GM12864 (cell line): ENCODE results near the gene MAST4.

ENCODE experiments used
- DNase-seq: peaks from one replicate; pipeline ENCODE4 v3.0.0-alpha.2; 2011; ENCODE audit warnings: low read depth
- H3K4me3 ChIP-seq: 2 replicates; pipeline ENCODE4 v1.5.1; 2011; ENCODE audit warnings: mild to moderate bottlenecking, low read depth, low read length, control low read depth
- TF ChIP-seq, protein P1 (sequence below): IDR thresholded peaks from 2 replicates; pipeline ENCODE4 v1.5.1; 2011; ENCODE audit warnings: low read depth, mild to moderate bottlenecking, moderate library complexity, low read length, control low read depth, inconsistent platforms; ENCODE audit errors: missing control alignments

The MAST4 gene

DNA sequence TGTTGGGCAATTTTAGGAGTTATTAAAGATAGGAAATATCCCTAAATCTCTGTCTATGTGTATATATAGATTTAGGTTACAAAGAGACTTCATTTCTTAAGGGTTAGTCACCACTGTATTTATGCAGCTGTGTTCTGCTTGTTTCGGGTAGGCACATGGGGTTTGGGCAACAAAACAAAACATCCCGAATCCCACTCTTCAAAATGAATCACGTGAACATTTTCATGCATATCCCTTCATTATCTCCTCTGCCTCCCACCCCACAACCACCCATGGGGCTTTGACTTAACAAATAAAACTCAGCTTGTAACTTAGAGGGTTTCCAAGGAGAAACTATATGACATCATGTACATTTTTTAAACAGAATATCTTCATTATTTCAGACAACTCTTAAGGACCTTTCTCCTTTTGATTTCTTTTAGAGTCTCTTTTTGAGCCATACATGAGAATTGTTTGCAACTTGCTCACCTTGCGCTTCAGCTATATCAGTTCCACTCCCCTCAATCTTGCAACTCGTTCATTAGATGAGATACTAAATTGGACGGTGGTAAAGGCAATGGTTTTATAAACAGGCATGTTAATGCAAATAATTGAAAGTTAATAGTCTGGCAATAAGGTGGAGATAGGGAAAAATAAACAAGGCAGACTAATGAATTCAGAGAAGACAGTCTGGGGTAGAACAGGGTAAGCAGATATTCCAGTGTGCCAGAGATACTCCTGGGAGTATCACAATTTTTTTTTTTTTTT is 463.7 kb downstream of the MAST4 start:
- H3K4me3 ChIP-seq, result no peak overlapping the region
- no peak for DNase-seq
- TF ChIP-seq, protein P1, sequence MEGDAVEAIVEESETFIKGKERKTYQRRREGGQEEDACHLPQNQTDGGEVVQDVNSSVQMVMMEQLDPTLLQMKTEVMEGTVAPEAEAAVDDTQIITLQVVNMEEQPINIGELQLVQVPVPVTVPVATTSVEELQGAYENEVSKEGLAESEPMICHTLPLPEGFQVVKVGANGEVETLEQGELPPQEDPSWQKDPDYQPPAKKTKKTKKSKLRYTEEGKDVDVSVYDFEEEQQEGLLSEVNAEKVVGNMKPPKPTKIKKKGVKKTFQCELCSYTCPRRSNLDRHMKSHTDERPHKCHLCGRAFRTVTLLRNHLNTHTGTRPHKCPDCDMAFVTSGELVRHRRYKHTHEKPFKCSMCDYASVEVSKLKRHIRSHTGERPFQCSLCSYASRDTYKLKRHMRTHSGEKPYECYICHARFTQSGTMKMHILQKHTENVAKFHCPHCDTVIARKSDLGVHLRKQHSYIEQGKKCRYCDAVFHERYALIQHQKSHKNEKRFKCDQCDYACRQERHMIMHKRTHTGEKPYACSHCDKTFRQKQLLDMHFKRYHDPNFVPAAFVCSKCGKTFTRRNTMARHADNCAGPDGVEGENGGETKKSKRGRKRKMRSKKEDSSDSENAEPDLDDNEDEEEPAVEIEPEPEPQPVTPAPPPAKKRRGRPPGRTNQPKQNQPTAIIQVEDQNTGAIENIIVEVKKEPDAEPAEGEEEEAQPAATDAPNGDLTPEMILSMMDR, result no peak

GRCh38 chr5:67061511-67061910 is 465.3 kb downstream of the MAST4 start:
- TF ChIP-seq, protein P1, result no peak
- no peak for DNase-seq
- H3K4me3 ChIP-seq, result no peak overlapping the region

DNA sequence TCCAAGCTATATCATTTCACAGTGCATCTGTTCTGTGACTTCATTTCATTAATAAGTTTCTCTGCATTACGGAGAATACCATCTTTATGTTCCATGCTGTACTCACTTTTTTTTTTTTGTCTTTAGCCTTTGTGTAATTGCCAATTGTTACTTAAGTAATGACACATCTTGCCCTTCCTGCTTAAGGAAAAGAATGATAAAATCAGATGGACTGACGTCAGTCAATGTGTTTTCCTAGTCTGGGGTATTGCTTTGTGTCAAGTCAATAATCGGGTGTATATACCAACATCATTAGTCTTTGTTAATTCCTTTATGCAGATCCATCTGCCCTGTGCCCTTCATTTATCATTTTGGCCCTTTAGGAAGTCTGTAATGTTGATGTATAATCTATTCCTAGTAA is 466.9 kb downstream of the MAST4 start:
- TF ChIP-seq, protein P1, result no peak
- no peak for DNase-seq
- H3K4me3 ChIP-seq, result no peak overlapping the region

DNA sequence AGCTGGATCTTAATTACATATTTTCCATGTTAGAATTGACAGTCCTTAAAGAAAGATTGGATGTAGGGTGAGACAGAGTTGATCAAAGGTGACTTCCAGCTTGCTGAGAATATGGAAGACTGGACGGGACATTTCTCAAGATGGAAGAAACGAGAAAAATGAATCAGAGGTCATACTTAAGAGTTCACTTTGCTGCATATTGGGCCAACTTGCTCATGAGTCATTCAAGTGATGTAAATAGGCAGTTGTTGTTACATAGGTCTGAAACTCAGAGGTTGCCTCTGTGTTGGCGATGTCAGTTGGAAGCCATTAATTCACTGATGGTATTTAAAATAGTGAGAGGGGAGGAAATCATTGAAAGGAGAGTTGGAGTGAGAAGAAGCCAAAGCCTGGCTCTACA is 467.6 kb downstream of the MAST4 start:
- no peak overlapping the region for H3K4me3 ChIP-seq
- DNase-seq, result no peak
- TF ChIP-seq, protein P1, result no peak

- no peak overlapping the region for H3K4me3 ChIP-seq
- peak; percentile 22 for DNase-seq
- TF ChIP-seq, protein P1, result no peak
Observed at GRCh38 chr5:67065237-67065636, 469.0 kb downstream of the MAST4 start.

GRCh38 chr5:67065696-67066095 is 469.5 kb downstream of the MAST4 start:
- TF ChIP-seq, protein P1, result no peak
- DNase-seq, result no peak
- no peak overlapping the region for H3K4me3 ChIP-seq

DNA sequence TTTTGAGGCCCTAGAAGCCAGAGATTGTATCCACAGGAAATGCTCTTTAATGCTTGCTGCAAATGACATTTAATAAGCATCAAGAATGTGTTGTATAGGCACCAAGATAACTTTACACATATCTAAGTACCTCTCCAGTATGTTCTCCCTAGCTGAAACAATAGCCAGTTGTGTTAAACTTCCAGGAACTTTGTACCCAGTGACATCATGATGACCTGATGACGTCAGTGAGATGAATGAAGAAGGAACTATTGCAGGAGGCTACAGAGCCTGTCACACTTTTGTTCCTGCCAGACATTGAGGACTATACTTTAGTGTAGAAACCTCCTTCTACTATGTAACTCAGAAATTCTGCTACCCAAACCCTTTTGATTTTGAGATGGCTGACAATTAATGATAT is 470.6 kb downstream of the MAST4 start:
- DNase-seq, result no peak
- TF ChIP-seq, protein P1, result no peak
- H3K4me3 ChIP-seq, result no peak overlapping the region
